Uterus (tissue), 2 donors: ENCODE data around the gene HIC1.

Experiments used
- CTCF ChIP-seq, 4 experiments: fragments of 200-600 bp in 2 of 4; fragments of 450-650 bp in 2 of 4; sonication (generic) in 2 of 4; IDR thresholded peaks; one replicate each; pipeline ENCODE4 v1.5.1; 2016 to 2019; ENCODE audit warnings: antibody characterized with exemption in 4 of 4, mild to moderate bottlenecking in 2 of 4, moderate library complexity in 1 of 4
- POLR2A ChIP-seq, 2 donors: fragments of 450-650 bp; IDR thresholded peaks; one replicate each; pipeline ENCODE4 v1.6.1; 2016; ENCODE audit warnings: antibody characterized with exemption in 2 of 2, mild to moderate bottlenecking in 1 of 2, moderate library complexity in 1 of 2

- TF ChIP-seq CTCF (IDR thresholded peaks at IDR 0.05) = no peak
- TF ChIP-seq POLR2A (IDR thresholded peaks at IDR 0.05) = no peak
Measured at GRCh38 chr17:2110436-2110835, 55.5 kb downstream of the HIC1 start.
